Esophagus mucosa (tissue), 1 donor: ENCODE data around the gene EIF3I. TPM values are rescaled to one million over a fixed set of nuclear protein-coding genes. Genes with fewer than 3 reads are reported as not detected.

ENCODE experiments used
- ATAC-seq: fragments of 200-7000 bp; cut with Tn5 transposase; one replicate; pipeline ENCODE4 v1.9.1; 2020
- total RNA-seq: library from RNA; stranded (reverse); gene quantifications from one replicate; pipeline ENCODE4 v1.2.4, GENCODE V29; 2023
- donor health status: DM: yes; HTN: yes; CAD: no.

The EIF3I gene
- total RNA-seq, 1 donor from 2014 or later: 175 TPM

DNA sequence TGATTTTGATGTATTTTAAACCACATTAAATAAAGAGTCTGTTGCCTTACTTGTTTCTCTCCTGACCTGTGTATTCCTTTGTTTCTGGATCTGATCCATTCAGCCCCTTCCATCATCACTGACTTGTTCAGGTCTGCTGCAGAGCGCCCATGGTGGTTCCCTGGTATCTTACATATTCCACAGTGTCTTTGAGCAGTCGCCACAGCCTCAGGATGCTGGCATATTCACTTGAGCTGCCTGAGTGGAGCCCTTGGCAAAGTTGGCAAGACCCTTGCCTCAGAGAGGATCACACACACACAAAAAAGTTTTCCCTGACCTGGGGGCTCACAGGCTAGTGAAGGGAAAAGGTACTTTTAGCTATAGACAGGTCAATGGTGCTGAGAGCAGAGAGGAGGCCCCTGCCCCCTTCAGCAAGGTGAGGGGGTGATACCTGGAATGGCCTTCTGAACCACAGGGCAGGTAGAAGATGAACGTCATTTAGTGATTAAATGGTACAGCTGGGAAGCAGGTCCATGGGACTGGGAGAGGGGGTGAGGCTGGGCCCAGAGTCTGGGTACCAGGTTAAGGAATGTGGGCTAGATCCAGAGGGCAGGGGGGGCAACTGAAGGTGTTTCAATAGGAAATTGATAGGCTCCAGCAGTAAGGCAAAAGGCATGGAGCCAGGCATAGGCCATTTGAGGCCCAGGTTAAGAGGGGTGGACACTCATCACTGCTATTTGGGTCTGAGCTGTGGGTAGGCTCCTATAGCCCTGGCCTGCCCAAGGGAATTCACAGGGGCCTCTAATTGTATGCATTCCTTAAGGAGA, 23.8 kb upstream of the EIF3I start:
- ATAC-seq: no peak

- no peak for ATAC-seq
Observed at GRCh38 chr1:32199043-32199716, 23.0 kb upstream of the EIF3I start.

- no peak for ATAC-seq
Observed at GRCh38 chr1:32199717-32200072, 22.5 kb upstream of the EIF3I start.

DNA sequence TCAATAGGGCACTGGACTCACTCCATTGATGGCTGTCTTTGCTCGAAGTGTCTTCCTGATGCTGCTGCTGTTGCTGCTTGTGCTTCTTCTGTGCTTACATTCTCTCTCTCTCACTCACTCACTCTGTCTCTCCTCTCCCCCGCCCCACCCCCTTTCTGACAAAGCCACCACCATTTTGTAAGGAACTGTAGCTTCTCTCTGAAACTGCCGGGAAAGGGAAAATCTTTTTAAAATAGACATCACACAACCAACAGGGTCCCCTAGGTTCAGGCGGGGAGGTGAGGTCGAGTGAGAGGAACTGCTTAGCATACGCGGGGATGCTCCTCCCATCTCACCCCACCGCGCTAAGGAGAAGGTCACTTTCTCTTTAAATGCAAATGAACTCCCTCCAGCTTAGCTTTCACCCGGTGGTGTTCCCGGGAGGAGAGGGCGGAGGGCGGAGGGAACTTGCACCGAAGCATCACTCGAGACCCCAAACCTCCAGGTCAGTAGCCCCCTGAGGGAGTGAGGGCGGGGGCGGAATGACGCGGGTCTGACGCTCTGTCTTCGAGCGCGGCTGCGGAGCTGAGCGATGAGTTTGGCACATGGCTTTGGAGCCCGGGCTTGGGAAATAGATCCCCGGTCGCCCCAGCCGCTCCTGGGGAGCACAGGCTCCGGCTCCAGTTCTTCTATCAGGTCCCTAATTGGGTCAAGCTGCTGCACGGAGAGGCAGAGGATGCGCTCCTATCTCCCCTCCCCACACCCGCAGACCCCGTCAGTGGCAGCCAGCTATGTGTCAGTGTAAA, 21.8 kb upstream of the EIF3I start, which contains the start of gene CCDC28B:
TSS of gene CCDC28B (plus strand) at position 370 of the 785 bp plus-strand sequence. CDS start 1,341 bp downstream, outside the sequence.
- ATAC-seq: peak; percentile 26

- peak; percentile 9 for ATAC-seq
Observed at GRCh38 chr1:32201011-32201855, 21.0 kb upstream of the EIF3I start.

- peak; percentile 13 for ATAC-seq
Observed at GRCh38 chr1:32204943-32205361, 17.3 kb upstream of the EIF3I start.

- peak; percentile 79 for ATAC-seq
Observed at GRCh38 chr1:32205401-32206370, 16.5 kb upstream of the EIF3I start, which contains the start of gene IQCC. TSS of gene IQCC (plus strand) at chr1:32205671. CDS start at chr1:32205682, 11 bp downstream.

GRCh38 chr1:32208469-32208868, 13.7 kb upstream of the EIF3I start:
- ATAC-seq: no peak

DNA sequence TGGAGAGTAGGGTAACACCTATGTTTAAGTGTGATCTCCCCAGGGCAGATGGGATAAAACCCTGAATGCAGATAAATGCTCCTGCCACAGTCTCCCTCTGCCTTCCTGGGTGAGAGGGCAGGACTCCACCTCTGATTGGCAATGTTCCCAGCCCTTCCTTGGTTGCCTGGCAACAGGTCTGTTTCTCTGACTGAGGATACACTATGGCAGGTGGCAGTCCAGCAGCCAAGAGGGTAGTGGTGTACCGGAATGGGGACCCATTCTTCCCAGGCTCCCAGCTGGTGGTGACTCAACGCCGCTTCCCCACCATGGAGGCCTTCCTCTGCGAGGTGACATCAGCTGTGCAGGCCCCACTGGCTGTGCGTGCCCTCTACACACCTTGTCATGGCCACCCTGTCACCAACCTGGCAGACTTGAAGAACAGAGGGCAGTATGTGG, 13.3 kb upstream of the EIF3I start, which contains the start of gene DCDC2B:
TSS of gene DCDC2B (plus strand) at position 199 of the 438 bp plus-strand sequence. CDS start at position 204, 5 bp downstream.
- ATAC-seq: peak; percentile 36

DNA sequence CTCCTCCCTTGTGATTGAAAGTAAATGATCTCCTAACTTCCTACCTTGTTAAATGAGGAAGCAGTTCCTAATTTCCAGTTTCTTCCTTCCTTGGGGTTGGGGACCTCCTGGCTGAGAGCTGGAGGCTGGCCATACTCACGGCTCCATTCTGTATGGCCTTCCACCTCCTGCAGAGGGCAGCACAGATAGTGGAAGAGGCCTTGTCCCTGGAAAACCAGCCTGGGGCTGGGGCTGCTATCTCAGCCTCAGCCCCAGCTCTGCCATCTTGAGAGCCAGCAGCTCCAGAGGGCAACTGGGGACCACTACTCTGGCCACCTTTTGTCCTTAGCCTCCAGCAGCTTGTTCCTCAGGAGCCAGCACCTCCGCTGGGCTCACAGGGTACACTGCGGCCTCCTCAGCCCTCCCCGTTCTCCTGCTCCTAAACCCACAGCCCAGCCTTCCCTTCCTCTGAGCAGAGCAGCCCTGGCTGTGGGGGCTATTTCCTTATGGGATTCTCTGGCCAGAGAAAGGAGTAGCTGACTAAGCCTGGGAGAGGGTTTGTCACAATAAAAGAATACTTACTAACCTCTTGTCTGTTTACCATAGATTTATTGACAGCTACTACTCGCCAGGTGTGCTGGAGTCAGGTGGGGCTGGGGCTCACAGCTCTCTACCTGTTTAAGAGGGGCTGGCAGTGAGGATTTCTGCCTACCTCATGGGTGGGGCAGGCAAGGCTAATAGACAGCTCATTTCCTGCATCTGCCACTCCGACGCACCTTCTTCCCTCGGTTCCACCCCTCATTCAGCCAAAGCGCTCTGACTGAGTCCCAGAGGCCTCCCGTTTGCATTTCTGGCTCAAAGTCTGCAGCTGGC, 6.4 kb upstream of the EIF3I start:
- ATAC-seq: peak; percentile 68

DNA sequence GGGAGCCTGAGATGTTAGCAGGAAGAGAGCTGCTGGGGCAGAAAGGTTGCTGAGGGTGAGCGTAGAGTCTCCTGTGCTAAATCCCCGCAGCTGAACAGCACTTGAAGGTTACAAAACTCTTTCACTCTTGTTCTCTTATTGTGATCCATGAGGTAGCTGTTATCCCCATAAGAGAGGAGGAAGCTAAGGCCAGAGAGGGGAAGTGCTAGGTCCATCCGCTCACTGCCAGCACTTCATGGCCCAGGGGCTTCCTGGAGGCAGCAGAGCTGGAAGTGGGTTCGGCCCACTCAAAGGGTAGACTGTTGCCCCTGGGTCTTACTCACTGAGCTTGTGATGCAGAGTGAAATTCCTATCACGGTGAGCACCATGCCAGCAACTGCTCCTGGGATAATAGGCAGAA, 5.6 kb upstream of the EIF3I start:
- ATAC-seq: no peak

DNA sequence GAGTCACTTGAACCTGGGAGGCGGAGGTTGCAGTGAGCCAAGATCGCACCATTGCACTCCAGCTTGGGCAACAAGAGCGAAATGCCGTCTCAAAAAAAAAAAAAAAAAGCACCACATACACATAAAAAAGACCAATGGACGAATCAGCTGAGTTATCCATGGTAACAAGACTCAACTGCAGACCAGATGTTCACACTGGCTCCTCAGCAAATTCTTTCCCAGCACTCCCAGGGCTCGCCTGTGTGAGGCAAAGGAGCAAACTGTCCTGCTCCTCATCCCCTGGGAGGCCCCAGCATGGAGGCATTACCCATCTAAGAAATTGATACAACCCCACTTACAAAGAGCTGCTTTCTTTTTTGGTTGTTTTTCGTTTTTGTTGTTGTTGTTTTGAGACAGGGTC, 3.2 kb upstream of the EIF3I start:
- ATAC-seq: no peak

DNA sequence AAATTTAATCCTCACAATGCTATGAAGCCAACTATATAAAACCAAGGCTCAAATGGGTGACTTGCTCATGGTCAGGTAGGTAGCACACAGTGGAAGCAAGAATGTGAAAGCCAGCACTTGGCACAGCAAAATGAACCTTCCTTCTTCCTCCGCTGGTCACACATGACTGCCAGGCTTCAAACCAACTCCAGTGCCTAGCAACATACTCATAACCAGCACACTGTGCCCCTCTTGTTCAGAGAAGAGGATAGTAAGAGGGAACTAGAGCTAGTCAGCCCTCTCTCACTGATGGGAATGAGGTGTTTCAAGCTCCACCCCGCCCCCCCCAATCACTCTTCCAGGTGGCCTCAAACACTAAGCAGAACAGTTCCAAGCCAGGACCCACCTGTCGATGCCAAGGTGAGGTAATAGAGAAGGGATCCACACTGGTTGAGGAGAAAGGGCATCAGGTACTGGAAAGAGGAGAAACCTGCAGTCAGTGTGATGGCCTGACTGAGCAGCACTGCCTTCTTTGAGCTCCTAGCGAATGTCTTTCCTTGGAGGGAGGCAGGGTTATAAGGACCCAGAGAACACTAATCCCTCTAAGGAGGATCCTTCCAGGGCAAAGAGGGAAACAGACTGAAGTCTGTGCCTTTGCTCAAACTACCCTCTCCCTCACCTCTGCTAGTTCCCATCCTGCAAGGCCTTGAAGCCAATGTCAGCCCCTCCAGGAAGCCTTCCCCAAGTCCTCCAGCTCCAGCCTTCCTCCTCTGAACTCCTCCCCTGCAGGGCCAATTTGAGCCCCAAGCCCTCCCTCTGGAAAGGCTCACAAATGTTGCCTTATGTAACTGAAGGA, 1.2 kb upstream of the EIF3I start:
- ATAC-seq: no peak

DNA sequence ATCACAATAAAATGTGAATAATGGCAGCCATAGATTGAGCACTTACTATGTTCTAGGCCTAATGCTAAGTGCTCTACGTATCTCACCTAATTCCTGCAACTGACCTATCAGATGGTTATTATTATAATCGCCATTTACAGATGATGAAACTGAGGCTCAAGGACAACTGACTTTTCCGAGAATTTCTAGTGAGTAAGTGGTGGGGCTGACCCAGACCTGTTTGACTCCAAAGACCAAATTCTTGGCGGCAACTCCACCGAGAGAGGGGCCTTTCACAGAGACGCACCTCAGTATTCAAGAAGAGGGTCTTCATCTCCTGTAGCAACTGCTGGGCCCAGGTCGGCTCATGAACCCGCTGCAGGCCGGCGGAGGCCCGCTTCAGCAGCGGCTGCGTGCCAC, 627 bp upstream of the EIF3I start:
- no peak for ATAC-seq

DNA sequence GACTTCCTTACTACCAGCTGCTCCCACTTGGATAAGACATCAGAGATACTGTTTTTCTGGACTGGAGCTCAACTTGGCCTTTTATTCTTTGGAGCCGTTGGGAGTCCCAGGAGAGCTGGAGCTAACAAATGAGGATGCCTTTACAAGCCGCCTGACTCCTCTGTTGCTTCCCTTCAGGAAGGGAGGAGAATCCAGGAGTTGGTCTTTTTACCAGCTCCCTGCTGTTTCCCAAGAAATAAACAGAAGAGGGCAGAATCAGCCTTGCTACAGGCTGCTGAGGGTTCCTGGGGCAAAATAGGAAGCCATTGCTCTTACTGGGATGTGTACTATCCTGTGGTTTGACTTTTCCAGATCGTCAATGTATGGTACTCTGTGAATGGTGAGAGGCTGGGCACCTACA, 1.5 kb downstream of the EIF3I start:
- ATAC-seq: no peak

DNA sequence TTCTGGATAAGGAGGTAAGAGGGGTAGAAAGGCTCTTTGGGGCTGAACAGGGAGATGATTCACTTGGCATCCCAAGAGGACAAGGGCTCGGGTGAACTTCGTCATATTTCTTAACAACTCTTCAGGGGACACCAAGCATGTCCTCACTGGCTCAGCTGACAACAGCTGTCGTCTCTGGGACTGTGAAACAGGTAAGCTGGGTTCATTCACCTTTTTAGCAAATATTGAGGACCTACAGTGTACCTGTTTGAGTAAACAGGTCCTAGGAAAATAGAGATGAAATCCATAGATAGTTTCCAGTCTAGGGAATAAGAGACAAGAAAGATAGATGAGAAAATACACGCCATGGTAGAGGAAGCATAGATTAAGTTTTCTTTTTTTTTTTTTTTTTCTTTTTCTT, 2.1 kb downstream of the EIF3I start:
- ATAC-seq: no peak

DNA sequence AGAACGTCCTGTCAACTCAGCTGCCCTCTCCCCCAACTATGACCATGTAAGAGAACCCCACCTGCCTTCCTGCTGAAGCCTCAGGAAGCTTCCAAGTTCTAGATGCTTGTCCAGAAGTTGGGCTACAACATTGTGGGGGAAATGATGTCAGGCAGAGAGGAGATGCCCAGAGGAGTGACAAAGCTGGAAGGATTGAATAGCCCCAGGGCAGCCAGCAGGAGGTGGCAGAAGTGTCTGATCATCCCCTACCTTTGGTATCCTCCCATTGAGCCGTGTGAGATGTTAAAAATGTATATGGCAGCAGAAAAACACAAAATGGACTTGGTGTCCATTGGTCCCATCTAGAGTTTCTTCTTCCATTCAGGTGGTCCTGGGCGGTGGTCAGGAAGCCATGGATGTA, 6.6 kb downstream of the EIF3I start:
- no peak for ATAC-seq

DNA sequence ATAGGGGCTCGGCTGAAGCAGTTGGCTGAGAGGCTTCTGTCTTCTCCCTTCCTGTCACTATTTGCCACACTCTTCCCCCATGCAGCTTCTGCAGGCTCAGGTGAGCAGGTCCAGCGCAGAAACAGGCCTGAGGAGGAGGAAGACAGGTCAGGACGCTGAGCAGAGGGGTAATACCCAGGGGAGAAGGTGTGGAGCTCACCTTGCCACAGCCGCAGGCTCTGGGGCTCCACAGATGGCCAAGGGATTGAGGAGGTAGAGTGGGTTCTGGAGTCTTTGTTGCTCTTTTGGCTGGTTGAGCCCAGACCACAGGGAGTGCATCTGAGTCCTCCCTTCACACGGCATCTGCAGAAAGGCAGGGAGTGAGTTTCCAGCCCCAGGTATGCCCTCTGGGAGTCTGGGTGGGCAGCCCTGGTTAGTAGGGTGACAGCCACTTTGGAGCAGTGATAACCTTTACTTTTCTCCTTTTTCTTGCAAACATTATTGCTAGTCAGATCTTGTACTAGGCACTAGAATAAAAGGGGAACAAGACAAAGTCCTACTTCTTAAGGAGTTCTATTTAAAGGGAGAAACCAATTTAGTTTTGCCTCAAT, 9.7 kb downstream of the EIF3I start:
- no peak for ATAC-seq
